Measurements from ENCODE around the gene ATAD2B.

GRCh38 chr2:23791030-23791429, 135.9 kb downstream of the ATAD2B start:
- no peak for TF ChIP-seq POLR2A (IDR thresholded peaks at IDR 0.05)
- TF ChIP-seq CTCF (IDR thresholded peaks at IDR 0.05) = no peak

Data from body of pancreas (tissue), 4 donors.